ENCODE measurements around the gene KCNAB1. TPM values are rescaled to one million over a fixed set of nuclear protein-coding genes. Genes with fewer than 3 reads are reported as not detected.

KCNAB1 gene
- total RNA-seq, 1 experiment from 2014 or later: 1.0 TPM

DNA sequence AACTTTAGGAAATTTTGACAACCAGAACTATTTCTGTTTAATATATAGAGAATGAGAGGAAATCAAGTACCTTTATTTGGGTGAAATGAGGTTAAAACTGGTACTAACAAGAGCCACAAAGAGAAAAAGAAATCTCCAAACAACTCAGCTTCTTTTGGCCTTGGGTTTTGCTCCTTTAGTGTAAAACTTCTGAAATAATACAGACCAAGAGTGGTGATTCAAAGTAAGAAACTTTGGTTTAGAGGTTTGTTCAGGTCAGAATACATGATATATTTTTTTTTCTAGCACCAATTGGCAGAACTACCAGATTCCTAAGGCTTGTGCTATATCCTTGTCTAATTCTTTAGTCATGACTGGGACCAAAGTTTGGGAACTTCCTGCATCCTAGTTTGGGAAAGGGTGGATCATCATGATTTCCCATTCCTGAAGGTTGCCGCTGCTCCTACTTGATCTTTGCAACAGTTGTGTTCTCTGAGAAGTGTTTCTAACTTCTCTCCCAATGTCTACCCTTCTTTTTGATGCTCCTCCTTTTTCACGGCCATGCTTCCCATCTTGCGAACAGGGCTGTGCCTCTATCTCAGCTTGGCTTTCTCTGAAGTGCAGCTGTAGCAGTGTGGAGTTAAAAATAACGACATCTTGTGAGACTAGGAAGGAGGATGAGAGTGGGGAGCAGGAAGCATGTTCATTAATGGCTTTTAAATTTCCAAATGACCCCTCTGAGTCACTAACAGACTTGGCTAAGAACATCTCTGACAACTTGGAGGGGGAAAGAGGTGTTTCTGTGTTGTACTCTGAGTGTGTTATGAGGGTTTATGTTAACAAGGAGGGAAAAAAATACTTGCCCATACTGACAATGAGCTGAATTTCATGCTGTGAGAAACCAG, 87.7 kb downstream of the KCNAB1 start:
- DNase-seq (ENCODE audit: low spot score) (no peak), ATAC-seq (no peak)
- no peaks in the 10 kb centered on the region for H3K9me3 Mint-ChIP-seq
- no peak overlapping the region for H3K27ac Mint-ChIP-seq
- ChIA-PET POLR2A (no interaction called here), CTCF (interaction anchor here (0.5 to 0.6 kb wide), 2 partner anchors 159 to 164 kb away, joined by 3 read pairs; no protein-coding TSS in a partner anchor)
- no peaks in the 10 kb centered on the region for H3K36me3 Mint-ChIP-seq
- H3K4me3 Mint-ChIP-seq: no peak overlapping the region
- no peaks in the 10 kb centered on the region for H3K4me1 Mint-ChIP-seq
- H3K27me3 Mint-ChIP-seq (ENCODE audit: low read depth): no peaks in the 10 kb centered on the region
- TF ChIP-seq FOXP1 (CRISPR knock-in tag; IDR thresholded peaks at IDR 0.05; ENCODE audit: borderline replicate concordance) (no peak), SMAD4 (CRISPR knock-in tag; IDR thresholded peaks at IDR 0.05) (no peak), TEAD1 (CRISPR knock-in tag; IDR thresholded peaks at IDR 0.05) (no peak), ZNF138 (CRISPR knock-in tag; conservative IDR thresholded peaks at IDR 0.05) (no peak), SMAD3 (CRISPR knock-in tag; IDR thresholded peaks at IDR 0.05; ENCODE audit: borderline replicate concordance) (no peak), NFATC4 (CRISPR knock-in tag; IDR thresholded peaks at IDR 0.05) (no peak), ZNF263 (CRISPR knock-in tag; IDR thresholded peaks at IDR 0.05; ENCODE audit: low read depth) (no peak), EMX1 (CRISPR knock-in tag; IDR thresholded peaks at IDR 0.05) (no peak), ZNF121 (CRISPR knock-in tag; IDR thresholded peaks at IDR 0.05) (no peak), CREM (CRISPR knock-in tag; IDR thresholded peaks at IDR 0.05) (no peak), NFYB (CRISPR knock-in tag; conservative IDR thresholded peaks at IDR 0.05; ENCODE audit: low read depth) (no peak)
- TF ChIP-seq, protein P1, sequence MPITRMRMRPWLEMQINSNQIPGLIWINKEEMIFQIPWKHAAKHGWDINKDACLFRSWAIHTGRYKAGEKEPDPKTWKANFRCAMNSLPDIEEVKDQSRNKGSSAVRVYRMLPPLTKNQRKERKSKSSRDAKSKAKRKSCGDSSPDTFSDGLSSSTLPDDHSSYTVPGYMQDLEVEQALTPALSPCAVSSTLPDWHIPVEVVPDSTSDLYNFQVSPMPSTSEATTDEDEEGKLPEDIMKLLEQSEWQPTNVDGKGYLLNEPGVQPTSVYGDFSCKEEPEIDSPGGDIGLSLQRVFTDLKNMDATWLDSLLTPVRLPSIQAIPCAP (CRISPR knock-in tag; IDR thresholded peaks at IDR 0.05): no peak
- TF ChIP-seq, protein P2, sequence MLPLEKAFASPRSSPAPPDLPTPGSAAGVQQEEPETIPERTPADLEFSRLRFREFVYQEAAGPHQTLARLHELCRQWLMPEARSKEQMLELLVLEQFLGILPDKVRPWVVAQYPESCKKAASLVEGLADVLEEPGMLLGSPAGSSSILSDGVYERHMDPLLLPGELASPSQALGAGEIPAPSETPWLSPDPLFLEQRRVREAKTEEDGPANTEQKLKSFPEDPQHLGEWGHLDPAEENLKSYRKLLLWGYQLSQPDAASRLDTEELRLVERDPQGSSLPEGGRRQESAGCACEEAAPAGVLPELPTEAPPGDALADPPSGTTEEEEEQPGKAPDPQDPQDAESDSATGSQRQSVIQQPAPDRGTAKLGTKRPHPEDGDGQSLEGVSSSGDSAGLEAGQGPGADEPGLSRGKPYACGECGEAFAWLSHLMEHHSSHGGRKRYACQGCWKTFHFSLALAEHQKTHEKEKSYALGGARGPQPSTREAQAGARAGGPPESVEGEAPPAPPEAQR (CRISPR knock-in tag; IDR thresholded peaks at IDR 0.05): no peak
- TF ChIP-seq, protein P3, sequence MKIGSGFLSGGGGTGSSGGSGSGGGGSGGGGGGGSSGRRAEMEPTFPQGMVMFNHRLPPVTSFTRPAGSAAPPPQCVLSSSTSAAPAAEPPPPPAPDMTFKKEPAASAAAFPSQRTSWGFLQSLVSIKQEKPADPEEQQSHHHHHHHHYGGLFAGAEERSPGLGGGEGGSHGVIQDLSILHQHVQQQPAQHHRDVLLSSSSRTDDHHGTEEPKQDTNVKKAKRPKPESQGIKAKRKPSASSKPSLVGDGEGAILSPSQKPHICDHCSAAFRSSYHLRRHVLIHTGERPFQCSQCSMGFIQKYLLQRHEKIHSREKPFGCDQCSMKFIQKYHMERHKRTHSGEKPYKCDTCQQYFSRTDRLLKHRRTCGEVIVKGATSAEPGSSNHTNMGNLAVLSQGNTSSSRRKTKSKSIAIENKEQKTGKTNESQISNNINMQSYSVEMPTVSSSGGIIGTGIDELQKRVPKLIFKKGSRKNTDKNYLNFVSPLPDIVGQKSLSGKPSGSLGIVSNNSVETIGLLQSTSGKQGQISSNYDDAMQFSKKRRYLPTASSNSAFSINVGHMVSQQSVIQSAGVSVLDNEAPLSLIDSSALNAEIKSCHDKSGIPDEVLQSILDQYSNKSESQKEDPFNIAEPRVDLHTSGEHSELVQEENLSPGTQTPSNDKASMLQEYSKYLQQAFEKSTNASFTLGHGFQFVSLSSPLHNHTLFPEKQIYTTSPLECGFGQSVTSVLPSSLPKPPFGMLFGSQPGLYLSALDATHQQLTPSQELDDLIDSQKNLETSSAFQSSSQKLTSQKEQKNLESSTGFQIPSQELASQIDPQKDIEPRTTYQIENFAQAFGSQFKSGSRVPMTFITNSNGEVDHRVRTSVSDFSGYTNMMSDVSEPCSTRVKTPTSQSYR (CRISPR knock-in tag; IDR thresholded peaks at IDR 0.05): no peak
- TF ChIP-seq, protein P4, sequence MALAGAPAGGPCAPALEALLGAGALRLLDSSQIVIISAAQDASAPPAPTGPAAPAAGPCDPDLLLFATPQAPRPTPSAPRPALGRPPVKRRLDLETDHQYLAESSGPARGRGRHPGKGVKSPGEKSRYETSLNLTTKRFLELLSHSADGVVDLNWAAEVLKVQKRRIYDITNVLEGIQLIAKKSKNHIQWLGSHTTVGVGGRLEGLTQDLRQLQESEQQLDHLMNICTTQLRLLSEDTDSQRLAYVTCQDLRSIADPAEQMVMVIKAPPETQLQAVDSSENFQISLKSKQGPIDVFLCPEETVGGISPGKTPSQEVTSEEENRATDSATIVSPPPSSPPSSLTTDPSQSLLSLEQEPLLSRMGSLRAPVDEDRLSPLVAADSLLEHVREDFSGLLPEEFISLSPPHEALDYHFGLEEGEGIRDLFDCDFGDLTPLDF (CRISPR knock-in tag; IDR thresholded peaks at IDR 0.05): no peak
- TF ChIP-seq, protein P5, sequence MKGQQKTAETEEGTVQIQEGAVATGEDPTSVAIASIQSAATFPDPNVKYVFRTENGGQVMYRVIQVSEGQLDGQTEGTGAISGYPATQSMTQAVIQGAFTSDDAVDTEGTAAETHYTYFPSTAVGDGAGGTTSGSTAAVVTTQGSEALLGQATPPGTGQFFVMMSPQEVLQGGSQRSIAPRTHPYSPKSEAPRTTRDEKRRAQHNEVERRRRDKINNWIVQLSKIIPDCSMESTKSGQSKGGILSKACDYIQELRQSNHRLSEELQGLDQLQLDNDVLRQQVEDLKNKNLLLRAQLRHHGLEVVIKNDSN (CRISPR knock-in tag; IDR thresholded peaks at IDR 0.05): no peak

DNA sequence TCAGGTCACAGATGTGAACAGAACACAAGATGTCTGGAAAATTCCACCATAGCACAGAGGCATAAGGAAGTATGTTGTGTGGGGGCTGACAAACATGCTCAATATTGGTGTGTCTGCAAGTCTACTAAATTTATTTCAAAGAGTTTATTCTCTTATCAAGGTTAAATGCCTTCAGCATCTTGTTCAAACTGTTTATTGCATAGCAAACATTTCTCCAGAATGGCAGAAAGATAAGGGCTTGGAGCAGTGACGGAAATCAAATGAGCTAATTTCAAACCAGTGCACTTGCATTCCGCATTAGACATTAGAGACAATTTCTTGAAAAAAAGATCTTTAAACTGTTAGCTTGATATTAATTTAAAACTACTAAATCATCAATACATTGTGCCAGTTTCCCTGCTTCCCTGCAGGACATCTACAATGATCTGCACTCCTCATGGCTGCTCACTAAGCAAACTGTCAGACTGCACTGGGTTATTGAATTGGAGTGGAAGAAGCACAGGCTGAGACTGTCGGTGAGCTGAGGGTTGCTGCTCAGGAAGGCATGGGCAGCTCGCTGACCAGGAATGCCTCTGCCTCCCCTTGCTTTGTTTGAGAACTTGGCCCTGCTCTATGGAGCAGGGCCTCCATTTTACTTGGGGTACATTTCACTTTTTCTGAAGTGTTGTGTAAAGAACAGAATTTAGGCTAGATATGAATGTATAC, 89.4 kb downstream of the KCNAB1 start:
- ATAC-seq (no peak), DNase-seq (ENCODE audit: low spot score) (no peak)
- Mint-ChIP-seq H3K9me3 (no peaks in the 10 kb centered on the region), H3K27ac (no peak overlapping the region), H3K36me3 (no peaks in the 10 kb centered on the region), H3K4me3 (no peak overlapping the region), H3K4me1 (no peaks in the 10 kb centered on the region), H3K27me3 (ENCODE audit: low read depth) (no peaks in the 10 kb centered on the region)
- ChIA-PET CTCF (no interaction called here), POLR2A (no interaction called here)
- TF ChIP-seq ZNF396 (CRISPR knock-in tag; IDR thresholded peaks at IDR 0.05; ENCODE audit: borderline replicate concordance) (no peak), ZNF138 (CRISPR knock-in tag; conservative IDR thresholded peaks at IDR 0.05) (no peak)
- TF ChIP-seq, protein P6, sequence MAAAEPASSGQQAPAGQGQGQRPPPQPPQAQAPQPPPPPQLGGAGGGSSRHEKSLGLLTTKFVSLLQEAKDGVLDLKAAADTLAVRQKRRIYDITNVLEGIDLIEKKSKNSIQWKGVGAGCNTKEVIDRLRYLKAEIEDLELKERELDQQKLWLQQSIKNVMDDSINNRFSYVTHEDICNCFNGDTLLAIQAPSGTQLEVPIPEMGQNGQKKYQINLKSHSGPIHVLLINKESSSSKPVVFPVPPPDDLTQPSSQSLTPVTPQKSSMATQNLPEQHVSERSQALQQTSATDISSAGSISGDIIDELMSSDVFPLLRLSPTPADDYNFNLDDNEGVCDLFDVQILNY (CRISPR knock-in tag; IDR thresholded peaks at IDR 0.05): no peak

All from WTC11 (cell line).